Activated T-cell treated with anti-CD3 and anti-CD28 coated beads for 24 hours (primary cell): ENCODE results near the gene LRRC25.
A peak's percentile ranks its signal among the peaks of the same experiment; 100 is the strongest.
"Not testable (repeated sequence)": the region's sequence is repeated elsewhere in the genome, so short reads cannot be mapped to it uniquely, and the experiment has no call there.

Source experiments
- DNase-seq: peaks from one replicate; pipeline ENCODE4 v3.0.0-alpha.2; 2020; ENCODE audit warnings: low read depth

LRRC25 gene

DNA sequence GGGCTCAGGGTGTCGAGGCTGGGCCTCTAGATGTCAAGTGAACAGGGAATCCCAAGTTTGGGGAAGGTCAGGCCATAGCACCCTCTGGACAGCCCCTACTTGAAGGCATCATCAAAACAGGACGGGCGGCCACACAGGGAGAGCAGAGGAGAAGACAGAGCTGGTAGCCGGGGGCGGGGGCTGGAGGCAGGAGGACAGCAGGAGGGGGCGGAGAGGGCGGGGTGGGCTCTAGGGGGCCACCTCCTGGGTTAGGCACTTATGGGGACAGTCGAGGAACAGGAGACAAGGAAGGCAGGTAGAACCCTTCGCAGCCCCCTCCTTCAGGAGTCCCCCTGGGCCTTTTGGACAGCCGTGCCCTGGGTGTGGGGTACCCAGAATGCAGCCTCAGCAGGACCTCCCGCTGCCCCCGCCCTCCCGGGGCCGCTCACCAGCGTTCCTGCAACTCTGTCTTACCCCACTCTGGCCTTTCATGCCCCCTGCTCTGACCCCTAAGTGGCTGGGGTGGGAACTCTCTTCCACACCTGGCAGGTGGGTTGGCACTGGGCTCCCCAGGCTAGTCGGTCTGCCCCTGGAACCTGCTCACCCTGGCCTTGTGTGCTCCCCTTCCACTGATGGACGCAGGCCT, 27.6 kb upstream of the LRRC25 start:
- DNase-seq = no peak

DNA sequence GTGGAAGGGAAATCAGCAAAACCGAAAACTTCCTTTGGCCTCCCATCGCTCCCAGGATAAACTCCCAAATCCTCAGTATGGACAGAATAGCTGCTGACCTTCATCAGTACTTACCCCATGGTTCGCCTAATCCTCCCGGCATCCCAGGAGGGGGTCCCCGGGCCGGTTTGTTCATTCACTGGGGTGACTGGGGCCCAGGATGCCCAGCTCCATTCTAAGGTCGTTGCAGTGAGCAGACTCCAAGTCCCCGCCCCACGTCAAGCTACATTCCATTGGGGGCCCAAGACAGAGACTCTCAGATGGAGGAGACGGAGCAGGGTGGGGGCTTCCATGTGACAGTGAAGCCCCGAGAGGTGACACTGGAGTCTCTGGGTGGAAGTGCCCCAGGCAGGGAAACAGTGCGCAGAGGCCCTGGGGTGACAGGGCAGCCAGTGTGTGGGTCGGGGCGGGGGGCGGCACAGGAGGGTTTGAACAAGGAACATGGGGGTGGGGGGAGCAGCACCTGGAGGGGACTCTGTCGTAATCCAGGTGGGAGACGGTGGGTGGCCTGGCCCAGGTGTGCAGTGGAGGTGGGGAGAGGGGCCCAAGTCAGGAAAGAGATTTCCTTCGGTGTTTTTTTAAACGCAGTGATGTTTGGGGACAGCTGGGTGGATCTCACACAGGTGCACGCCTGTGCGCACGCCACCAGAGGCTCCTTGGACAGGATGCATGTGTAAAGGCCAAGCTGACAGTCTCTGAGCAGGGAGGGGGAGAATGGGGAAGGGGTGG, 26.9 kb upstream of the LRRC25 start:
- no peak for DNase-seq

DNA sequence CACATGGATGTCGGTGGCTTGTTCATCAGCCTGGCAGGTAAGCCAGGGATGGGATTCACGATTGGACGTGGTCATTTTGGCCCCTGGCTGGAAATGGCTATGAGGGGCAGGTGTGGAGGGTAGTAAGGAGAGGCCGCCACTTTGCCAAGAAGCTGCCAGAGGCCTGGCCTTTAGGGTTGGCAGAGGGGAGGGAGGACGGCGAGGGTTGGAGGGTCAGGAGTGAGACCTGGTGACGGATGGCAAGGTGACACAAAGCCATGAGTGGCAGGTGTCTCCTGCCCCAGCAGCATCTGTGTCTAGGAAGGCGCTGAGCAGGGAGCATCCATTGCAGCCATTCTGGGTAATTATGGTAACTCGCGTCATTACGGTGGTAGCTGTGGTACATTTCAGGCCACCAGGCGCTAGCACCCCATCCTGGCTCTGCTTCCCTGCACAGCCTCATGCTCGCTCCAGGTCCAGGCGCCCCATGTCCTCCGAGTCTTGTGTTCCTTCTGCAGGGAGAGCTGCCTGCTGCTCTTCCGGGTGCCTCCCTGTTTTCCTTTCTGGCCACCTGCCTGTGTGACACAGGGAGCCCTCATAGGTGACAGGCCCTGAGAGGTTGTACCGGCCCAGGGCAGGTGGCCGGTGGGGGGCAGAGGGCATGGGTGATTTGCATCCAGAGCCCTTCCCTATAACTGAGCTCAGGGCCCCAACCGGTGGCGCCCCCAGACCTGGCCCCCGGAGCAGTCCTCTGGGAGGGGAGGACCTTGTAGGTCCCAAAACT, 26.0 kb upstream of the LRRC25 start:
- DNase-seq = no peak

DNA sequence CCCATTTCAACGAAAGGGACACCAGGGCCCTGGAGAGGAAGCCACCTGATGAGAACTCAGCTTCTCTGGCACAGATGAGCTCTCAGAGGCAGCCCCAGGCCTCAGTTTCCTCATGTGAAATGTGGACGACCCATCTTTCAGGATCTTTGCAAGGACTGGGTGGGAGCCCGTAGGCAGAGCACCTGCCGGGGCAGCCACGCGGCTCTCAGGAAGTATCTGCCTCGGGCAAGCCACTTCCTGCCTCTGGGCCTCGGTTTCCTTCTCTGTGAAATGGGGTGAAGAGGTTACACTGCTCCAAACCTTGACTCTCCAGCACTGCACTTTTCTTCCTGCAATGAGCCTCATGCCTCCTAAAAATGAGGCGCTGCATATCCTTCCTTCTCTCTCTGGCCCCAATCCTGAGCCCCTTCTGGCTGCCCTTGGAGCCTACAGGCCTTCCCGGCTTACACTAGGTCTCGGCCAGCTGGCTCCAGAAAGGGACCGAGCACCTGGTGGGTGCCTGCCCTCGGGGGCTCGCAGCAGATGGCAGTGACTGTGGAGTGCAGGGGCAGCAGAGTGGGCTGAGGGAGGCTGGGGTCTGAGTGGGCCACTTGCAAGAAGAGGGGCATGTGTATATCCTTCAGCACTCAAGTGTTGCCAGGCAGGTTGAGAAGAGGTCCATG, 25.2 kb upstream of the LRRC25 start:
- DNase-seq = no peak

DNA sequence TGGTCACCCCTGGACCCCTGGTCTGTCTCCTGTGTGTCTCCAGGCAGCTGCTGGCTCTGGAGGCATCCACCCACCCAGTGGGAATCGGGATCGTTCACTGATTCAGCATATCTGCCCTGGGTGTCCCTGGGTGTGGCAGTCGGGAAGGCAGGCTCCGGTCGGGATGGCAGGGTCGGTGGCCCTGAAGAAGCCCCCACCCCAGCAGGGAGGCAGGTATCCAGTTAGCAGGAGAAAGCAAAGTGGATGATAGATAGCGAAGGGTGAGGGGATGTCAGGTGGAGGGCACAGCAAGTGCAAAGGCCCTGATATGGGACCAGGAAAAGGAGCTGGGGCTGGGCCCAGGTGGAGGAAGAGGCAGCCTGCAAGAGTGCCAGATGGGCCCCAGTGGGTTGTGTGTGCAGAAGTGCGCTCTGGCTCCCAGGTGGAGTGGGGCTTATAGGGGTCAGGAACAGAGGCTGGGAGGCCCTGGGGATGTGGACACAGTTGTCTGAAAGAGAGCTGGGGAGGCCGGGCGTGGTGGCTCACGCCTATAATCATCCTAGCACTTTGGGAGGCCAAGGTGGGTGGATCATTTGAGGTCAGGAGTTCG, 24.0 kb upstream of the LRRC25 start:
- DNase-seq = no peak

DNA sequence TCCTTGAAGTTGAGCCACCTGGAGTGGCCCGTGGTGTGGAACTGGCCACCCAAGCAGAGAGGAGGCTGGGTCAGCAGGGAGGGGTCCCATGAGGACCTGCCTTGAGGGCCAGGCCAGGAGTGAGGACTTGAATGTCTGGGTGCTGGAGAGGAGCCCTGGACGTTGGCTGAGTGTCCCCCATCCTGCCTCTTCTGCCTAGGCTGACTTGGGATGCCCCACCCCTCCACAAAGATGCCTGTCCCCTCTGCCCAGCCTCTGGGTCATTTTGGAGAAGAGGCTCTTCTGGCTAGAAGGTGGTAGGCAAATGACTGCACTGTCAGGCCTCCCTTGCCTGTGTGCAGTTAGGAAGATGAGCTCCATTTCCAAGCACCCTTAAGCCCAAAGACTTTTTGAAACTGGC, 23.5 kb upstream of the LRRC25 start:
- no peak for DNase-seq

DNA sequence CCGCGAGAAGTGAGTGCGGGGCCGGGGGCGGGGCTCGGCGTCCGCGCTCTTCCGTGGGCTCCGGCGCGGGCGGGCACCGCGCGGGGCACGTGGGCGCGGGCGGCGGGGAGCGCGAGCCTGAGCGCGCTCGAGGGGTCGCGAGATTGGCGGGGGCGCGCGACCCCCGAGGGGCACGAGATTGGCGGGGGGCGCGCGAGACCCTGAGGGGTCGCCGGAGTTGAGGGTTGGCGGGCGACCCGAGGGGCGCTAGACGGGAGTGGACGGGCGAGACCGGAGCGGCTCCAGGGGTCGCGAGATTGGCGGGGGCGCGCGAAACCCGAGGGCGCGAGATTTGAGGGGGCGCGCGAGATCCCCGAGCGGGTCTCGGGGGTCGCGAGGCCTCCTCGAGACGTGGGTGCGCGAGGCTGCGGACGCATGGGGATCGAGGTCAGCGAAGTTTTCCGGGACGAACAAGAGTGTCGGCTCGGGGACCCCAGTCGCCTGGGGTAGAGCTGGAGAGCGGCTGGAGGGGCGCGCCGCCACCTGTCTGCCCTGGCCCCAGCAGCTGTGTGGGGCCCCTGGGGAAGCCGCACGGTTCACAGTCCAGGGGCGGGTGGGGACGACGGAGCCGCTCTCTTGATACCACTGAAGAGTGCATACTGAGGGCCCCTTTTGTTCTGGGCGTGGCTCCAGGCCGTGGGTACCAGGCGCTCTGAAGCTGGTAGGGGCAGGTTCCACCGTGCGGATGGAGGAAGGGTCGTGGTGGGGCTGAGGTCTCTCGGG, 22.5 kb upstream of the LRRC25 start:
- DNase-seq = no peak

DNA sequence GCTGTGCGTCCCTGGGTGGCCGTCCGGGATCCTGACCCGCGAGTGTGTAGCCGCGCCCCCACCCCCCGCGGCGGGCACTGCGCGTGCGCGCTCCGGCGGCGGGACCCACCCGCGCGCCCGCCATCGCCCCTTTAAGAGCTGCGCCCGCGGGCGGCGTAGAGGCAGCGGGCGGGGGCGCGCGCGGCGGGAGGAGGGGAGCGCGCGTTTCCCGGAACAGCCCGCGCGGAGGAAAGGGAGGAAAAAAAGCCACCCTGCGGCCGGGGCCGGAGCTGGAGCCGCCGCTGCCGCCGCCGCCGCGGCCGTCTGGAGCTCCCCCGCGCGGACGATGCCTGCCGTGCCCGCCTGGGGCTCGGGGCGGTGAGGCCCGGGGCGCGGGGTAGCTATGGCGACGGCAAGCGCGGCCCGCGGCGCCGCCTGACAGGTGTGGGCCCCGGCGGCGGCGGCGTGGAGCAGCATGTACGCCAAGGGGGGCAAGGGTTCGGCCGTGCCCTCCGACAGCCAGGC, 21.8 kb upstream of the LRRC25 start, which contains the start of gene SSBP4:
SSBP4 (plus strand) TSS at position 204 of the 504 bp plus-strand sequence; CDS start at position 455, 251 bp downstream.
- DNase-seq = peak; percentile 56

DNA sequence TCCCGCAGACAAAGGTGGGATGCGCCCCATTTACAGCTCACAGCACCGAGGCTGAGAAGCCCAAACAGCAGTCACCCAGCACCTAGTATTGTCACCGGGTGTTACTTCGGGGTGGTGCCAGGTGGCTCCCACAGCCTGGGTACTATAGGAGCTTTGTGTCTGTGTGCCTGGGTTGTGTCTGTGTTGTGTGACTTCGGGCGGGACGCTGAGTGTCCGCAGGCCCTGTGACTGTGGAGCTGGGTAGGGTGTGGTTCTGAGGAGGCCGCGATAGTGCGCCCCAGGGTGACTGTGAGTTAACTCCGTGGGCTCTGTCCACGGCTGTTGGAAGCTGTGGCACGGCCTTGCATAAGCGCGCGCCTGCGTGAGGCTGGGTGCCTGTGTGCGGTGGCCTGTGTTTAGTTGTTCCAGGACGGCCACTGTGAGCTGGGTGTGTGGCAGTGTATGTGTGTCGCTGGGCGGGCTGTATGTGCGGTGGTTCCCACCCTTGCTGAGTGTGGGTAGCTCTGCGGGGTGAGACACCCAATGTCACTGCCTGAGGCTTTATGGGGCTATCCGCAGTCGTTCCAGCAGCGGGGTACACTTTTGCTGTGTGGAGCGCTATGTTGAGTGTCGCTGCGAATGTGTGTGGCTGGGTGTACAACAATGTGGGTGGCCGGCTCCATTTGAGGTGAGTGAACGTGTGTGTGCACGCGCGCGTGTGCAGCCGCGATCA, 21.2 kb upstream of the LRRC25 start:
- no peak for DNase-seq

DNA sequence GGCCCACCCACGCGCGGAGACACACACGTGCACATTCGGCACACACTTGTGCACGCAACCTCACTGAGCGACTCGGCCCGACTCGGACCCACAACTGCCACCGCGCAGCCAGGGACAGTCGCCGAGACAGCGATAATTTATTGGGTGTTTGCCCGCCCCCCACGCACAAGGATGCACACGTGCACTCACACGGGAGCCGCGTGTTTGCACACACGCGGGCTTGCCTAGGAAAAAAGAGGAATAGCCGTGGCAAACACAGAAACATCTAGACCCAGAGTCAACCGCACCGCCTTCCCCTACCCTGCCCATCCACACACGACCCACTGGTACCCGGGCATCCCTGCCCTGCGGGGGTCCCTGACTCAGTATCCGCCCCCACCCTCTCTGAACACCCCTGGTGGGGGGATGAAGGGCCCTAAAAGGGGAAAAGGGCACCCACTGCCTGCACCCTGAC, 20.6 kb upstream of the LRRC25 start:
- DNase-seq = no peak

DNA sequence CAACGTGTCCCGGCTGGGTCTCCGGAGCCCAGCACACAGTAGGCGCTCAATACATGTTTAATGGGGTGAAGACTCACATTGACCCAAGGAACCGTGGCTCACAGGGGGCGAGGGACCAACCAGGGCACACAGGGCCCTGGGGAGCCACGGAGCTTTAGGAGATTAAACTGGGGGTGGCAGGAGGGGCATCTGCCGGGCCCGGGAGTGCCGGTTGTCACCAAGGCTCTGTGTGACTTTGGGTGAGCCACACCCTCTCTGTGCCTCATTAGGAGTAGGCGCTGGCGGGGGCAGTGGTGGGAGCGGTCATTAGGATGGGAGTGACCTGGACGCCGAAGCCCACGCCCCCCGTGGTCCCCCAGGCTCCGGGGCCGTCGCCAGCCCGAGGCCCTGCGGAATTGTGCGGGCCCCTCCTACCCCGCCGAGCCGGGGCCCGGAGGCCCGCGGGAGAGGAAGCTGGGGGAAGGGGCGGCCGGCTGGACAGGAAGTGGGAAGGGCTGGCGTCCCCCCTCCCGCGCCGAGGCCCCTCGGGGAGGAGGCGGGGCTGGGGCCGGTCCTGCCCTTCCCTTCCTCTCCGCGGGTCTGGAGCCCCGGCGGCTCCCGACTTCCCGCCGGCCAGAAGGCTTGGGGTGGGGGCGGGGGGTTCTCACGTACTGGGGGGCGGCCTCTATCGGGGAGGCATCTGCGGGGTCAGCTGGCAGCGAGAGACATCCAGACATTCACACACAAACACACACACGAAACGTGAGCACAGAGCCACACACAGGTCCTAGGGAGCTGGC, 20.0 kb upstream of the LRRC25 start:
- DNase-seq = no peak

DNA sequence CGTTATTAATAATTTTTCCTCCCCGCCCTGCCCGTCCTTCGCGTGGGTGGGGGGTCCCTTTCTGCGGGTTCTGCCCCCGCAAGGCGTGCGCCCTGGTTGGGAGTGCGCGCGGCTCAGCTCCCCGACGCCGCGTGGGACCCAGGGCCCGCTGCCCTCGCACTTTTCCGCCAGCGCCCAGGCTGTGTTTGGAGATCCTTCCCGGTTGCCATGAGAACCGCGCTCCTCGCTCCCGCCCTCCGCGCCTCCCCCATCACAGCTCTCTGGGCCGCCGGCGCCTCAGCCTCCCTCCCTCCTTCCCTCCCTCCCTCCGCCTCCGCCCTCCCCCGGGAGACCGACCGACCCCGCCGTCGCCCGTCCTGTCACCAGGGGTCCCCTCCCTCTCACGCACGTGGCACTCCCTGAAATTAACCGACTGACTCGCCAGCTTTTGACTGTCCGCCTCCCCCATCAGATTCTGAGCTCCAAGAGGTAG, 19.4 kb upstream of the LRRC25 start:
- no peak for DNase-seq

DNA sequence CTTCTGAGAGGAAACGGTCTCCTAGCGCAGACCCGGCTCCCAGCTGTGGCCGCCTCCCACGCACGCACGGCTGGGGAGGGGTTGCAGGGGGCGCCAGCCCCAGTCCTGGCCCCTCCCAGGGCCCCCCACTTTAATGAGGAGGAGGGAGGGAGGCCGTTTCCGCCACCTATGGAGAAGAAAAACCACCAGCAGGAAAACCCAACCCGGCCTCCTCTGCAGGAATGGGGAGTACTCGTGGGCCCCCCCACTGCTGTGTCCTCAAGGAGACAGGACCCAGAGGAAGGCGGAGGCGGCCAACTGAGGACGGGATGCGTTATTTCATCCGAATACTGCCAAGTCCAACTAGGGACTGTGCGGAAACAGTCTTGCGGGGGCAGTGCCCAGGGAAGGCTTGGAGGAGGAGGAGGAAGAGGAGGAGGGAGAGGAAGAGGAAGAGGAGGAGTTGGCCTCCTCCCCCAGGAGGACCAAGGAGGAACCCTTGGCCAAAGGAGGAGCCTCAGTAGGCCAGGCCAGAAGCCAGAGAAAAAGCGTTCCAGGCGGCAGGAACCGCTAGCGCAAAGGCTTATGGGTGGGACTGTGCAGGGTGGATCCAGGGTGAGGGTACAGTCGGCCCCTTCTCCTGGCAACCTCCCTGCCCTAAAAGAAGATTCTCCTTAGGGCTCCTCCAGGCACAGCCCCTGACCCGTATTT, 17.9 kb upstream of the LRRC25 start:
- no peak for DNase-seq

DNA sequence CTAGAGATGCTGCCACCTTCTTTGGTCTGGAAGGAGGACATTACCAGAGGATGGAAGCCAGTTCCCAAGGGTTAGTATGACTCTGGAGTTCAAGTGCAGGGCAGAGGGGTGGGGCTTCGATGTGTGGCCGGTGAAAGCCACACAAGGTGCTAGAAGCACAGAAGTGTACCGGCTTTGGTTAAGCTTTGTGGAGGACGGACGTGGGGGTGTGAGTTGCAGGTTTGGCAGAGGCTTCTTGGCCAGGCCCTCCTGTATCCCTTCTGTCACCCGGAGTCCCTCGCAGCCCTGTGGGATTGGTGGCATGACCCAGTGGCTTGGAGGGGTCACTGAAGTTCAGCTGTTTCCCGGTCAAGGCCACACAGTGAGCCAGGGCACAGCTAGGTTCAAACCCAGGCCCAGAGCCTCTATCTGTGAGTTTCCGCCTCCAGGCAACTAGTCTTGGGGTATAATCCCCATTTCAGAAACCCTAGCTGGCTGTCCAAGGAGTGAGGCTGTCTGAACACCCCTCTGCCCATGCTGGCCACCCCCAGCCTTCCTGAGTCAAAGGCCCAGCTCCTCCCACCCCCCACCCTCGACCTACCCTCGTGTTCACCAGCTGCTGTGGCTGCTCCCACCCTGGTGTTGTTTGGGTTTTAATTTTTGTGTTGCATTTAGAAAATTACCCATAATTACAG, 17.2 kb upstream of the LRRC25 start:
- DNase-seq = no peak

DNA sequence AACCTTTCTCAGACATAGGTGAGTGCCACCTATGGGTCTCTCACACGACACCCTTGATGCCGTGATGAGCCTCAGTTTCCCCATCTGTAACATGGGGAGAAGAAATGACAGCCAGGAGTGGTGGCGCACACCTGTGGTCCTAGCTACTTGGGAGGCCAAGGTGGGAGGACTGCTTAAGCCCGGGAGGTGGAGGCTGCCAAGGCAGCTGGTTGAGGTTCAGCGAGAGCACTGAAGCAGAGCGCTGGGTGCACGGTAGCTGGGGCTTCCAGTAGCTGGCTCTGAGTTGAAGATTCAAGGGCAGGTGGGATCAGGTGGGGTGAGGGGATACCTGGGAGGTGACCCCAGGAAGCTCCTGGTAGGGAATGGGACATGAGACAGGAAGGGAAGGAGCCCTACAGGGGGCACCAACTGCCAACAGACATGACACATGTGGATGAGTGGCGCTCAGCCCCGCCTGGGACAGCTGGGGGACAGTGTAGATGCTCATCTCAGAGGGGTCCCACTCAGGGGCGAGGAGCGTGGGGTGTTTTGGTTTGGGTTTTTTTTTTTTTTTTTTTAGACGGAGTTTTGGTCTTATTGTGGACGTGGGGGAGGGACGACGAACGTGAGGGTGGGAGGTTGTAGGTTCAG, 15.3 kb upstream of the LRRC25 start:
- DNase-seq = no peak

DNA sequence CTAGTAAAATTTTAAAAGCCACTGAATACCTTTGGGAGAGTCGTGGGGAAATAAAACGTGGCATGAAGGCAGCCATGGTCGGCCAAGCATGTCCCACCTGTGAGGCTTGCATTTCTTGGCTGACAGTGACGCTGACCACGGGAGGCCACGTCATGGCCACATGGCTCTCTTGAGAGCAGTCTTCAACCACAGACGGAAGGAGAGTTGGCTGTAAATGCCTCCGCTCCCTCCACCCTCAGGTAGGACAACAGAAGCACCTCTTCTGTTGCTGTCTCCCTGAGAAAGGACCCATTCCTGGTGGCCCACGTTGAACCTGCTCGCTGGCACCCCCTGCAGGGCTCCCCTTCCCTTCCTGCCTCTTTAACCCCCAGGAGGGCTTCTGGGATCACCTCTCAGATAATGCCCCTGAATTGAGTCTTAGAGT, 10.6 kb upstream of the LRRC25 start:
- DNase-seq = no peak

DNA sequence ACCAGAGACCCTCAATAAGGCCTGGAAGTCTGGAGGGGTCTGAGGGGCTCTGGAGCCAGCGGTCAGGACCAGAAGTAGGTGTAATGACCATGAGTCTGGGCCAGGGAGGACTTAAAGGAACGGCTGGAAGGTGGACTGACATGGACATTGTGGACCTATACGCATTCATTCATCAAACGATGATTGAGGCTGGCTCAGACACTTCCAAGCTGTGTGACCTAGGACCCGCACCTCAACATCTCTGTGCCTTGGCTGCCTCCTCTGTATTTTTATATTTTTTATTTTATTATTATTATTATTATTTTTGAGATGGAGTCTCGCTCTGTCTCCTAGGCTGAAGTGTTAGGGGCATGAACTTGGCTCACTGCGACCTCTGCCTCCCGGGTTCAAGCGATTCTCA, 9.3 kb upstream of the LRRC25 start:
- DNase-seq = no peak

DNA sequence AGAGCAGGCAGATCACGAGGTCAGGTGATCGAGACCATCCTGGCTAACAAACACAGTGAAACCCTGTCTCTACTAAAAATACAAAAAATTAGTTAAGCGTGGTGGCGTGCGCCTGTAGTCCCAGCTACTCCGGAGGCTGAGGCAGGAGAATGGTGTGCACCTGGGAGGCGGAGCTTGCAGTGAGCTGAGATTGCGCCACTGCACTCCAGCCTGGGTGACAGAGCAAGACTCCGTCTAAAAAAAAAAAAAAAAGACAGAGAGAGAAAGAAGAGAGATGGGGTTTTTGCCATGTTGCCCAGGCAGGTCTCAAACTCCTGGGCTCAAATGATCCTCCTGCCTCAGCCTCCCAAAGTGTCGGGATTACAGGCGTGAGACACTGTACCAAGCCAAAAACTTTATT, 8.3 kb upstream of the LRRC25 start:
- not testable (repeated sequence) for DNase-seq
